ENCODE results near the gene INPP4A.

INPP4A gene

DNA sequence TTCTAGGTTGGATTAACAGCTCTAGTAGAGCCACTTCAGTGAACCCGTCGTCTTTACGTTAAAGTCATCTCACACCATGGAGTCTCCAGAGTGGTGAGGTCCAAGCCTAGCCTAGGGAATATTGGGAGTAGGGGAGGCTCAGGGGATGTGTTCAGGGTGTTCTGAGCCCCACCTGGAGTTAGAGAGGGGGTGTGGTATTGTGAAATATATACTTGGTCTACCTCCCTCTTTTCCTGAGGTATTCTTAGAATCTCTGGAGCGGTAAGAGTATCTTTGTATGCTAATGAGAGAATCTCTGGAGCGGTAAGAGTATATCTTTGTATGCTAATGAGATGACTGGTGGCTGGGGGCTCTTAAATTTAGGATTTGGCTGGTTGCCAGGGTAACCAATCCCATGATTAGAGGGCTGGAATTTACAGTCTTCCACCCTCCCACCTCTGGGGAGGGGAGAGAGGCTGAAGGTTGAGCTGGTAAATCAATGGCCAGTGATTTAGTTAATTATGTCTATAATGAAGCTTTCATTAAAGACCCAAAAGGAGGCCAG, 69.5 kb downstream of the INPP4A start:
- DNase-seq (ENCODE audit: low read depth, low spot score), result no peak

DNA sequence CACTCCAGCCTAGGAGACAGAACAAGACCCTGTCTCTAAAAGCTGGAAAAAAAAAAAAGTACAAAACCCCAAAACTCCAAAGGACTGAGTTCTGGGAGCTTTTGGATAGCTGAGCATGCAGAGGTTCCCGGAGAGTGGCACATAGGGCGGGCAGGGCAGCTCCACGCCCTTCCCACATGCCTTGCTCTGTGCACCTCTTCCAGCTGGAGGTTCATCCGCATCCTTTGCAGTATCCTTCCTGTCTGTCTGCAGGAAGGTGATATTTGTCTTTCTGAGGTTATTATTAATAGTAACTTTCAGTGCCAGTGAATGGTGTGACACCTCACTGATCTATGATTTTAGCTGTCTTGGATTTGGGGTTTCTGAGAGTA, 70.2 kb downstream of the INPP4A start:
- DNase-seq (ENCODE audit: low read depth, low spot score), result no peak

DNA sequence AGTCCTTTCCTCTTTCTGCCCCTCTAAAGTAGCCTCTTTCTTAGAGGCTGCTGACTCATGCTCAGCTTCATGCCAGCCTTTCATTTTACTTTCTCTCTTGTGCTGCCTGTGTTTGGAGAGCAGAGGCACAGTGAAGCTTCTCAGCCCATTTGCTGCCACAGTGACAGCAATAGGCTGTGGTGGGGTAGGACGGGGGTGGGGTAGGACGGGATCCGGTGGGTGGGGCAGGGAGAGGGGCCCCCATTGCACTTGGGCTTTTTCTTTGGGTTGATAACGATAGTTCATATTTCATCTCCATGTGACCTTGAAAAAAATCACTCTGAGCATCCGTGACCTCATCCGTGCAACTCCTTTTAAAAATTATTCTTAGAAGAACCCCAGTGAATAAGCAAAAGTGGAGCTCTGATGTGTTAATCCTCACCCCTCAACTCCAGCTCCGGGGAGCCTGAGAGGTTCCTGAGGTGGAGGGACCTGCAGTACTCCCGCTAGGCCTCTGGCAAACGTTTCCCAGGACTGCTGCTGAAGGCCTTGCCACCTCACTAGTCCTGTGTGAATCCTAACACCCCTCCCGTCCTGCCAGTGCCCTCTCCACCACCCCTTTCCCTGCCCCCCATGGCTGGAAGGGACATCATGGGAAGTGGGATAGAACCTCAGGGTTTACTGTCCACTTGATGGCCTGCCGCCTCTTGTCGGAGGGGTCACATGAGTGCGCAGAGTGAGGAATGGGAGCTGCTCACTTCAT, 70.8 kb downstream of the INPP4A start:
- no peak for DNase-seq (ENCODE audit: low read depth, low spot score)

DNA sequence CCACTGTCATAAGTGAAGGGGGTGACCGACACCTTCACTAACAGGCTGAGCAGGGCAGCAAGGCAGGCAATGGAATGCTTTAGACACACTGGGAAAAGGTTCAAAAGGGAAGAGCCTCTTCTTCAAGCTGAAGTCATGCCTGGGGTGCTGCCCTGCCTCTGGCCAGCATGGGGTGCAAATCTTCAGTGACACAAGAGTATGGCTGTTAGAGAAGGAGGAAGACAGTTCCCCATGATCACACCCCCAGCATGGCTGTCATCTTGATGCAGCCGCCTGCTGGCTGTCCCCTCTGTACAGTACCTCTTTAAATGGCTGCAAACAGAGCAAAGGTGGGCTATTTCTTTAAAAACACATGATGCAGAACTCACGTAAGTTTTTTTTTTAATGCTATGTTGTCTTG, 71.9 kb downstream of the INPP4A start:
- DNase-seq (ENCODE audit: low read depth, low spot score), result no peak

DNA sequence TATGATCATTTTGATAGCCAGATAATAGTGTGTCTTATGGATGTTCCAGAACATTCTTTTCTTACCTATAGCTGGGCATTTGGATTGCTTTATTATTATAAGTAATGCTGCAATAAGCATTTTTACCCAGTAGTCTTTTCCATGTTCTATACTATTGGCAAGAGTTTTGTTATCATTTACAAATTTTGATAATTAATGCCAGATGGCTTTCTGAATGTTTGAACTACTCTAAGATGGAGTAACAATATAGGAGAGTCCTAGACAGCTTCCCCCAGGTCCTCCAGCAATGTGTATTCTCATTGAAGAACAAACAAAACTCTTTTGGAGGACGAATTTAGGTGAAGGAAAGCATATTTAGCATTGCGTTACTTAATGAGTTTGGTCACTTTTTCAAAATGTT, 73.0 kb downstream of the INPP4A start:
- no peak for DNase-seq (ENCODE audit: low read depth, low spot score)

DNA sequence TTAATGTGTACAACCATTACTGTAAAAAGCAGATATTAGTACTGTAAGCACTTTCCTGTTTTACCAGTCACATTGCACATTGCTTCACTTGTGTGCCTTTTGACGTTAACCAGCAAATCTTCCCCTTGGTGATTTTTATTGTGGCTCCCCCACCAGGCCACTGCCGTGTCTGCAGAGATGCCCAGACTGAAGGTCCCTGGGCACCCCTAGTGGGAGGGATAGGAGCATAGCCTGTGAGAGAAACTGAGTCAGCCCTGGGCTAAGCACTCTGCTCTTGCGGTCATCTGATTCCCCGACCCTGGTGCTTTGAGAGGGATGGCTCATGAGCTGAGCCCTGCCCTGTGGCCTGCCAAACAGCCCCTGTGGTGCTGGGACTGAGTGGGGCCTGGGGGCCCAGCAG, 73.4 kb downstream of the INPP4A start:
- DNase-seq (ENCODE audit: low read depth, low spot score), result no peak

- no peak for DNase-seq (ENCODE audit: low read depth, low spot score)
These were observed 74.5 kb downstream of the INPP4A start for GRCh38 chr2:98519156-98519555.

DNA sequence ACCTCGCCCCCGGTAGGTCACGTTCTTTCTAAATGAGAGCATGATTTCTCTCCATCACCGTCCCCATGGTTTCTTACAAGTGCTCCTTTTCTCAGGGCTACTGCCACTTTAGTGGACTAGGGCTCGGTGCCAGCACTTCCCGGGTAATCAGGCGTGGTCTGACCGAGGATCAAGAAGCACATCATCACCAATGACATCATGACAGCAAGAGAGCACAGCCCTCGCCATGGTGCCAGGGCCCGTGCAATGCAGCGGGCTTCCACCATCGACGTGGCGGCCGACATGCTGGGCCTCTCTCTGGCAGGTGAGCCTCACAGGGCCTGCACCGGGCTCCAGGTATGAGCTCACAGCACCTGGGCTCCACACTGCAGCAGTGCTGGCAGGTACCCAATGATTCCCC, 75.2 kb downstream of the INPP4A start:
- no peak for DNase-seq (ENCODE audit: low read depth, low spot score)

DNA sequence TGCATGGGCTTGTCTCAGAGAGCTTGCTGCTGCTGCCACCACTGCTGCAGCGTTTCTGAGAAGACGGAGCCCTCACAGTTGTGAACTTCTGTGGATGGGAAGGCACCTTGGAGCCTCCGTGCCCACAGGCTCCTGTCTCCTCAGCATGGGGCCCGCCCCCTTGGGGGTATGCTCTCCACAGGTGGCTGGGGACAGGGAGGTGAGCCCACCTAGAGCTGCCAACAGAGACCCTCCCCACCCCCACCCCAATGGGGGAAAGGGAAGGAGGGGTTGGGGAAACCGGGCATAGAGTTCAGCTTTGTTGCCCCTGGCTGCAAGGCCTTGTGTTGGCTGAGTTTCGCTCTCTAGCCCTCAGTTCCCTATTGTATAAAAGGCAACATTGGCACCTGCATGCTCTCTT, 76.1 kb downstream of the INPP4A start:
- no peak for DNase-seq (ENCODE audit: low read depth, low spot score)

- no peak for DNase-seq (ENCODE audit: low read depth, low spot score)
These were observed 76.6 kb downstream of the INPP4A start for GRCh38 chr2:98521266-98521665.

- no peak for DNase-seq (ENCODE audit: low read depth, low spot score)
These were observed 78.2 kb downstream of the INPP4A start for GRCh38 chr2:98522854-98523253.

DNA sequence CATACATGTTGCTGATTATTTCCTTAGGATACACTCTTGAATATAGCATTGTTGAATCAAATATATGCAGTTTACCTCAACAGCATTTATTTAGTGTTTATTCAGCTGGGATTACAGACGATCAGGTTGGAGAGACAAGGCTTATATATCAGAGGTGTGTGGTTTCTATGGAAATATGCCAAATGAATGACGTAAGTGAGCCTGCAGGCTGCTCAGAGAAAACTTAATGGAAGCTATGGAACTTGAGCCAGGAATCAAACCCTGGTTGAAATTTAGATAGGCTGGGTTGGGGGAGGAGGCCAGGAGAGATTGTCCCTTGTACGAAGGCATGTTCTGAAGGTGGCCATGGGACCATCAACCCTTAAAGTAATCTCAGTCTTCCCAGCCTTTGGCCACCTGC, 79.5 kb downstream of the INPP4A start:
- DNase-seq (ENCODE audit: low read depth, low spot score), result no peak

- no peak for DNase-seq (ENCODE audit: low read depth, low spot score)
These were observed 83.7 kb downstream of the INPP4A start for GRCh38 chr2:98528349-98528748.

DNA sequence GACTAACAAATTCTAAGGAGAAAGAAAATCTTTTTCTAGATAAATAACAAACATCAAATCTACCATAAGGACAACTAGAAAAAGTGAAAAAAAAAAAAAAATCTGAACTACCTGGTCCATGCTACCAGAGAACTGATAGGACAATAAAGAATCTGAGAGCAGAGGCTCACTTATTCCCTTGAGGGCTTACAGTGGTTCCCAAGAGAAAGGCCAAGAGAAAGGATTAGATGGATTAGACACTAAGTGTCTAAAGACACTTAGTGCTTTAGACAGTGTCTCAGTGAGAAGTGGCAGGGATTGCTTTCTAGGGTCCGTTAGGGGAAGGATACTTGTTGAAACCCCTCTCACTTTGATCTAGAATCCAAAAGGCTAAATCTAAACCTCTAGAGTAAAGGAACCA, 85.5 kb downstream of the INPP4A start:
- no peak for DNase-seq (ENCODE audit: low read depth, low spot score)

DNA sequence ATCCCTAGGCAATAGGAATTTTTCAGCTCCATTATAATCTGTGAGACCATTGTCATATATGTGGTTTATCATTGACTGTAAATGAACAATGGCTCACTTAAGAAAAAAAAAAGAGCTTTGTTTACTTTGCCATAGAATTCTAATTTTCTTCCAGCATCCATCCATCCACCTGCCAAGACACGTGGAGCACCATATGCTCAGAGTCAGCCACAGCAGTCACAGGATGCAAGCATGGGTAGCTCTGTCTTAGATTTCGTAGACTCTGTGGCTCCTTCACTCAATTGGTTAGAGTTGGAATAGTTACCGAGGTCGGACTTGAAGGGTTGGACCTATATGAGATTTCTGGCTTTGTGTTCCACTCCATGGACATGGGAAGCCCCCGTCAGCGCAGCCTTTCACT, 88.1 kb downstream of the INPP4A start:
- DNase-seq (ENCODE audit: low read depth, low spot score), result no peak

DNA sequence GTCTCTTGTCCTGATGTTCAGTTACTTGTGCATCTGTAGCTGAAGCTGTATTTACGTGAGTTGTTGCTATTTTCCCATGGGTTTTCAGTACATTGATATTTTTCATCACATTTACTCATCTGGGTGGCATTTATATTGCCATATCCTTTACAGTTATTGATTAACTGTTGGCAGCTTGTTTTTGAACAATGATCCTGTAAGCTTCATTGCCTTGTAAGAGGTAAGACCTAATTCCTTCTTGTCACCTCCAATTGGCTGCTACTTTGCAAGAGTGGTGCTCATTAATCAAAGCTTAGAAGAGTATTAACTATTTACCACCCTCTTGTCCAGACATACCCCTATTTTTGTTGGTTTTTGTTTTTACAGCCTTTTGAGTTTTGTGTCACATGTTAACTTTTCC, 88.9 kb downstream of the INPP4A start:
- DNase-seq (ENCODE audit: low read depth, low spot score), result no peak

DNA sequence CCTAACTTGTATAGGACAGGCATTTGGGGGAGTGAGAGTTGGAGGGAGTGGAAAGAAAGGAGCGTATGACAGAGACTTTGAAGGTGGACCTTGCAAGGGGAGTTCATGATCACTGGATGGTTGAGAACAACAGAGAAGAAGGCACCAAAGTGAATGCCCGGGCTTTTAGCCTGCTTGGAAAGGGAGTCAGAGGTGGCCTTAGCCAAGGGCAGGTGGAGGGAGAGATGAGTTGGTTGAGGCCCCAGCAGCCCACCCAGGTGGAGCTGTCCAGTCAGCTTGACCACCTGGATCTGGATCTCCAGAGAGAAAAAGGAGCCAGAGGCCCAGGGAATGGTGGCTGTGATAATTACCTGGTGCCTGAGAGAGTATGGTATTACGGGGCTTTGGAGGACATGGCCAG, 90.1 kb downstream of the INPP4A start:
- DNase-seq (ENCODE audit: low read depth, low spot score), result no peak

GRCh38 chr2:98535971-98536677, 91.5 kb downstream of the INPP4A start:
- no peak for DNase-seq (ENCODE audit: low read depth, low spot score)

GRCh38 chr2:98537390-98538126, 92.9 kb downstream of the INPP4A start:
- DNase-seq (ENCODE audit: low read depth, low spot score), result no peak

- no peak for DNase-seq (ENCODE audit: low read depth, low spot score)
These were observed 93.8 kb downstream of the INPP4A start for GRCh38 chr2:98538280-98539041.

GRCh38 chr2:98539056-98539735, 94.5 kb downstream of the INPP4A start:
- DNase-seq (ENCODE audit: low read depth, low spot score), result no peak
